Activated CD8-positive, alpha-beta memory T cell treated with anti-CD3 and anti-CD28 coated beads, Interleukin-2, amount 50 U/mL, for 4 hours (primary cell): ENCODE measurements around the gene EME2.

ENCODE experiments used
- DNase-seq: peaks from one replicate; pipeline ENCODE4 v3.0.0-alpha.2; 2020

Gene EME2

DNA sequence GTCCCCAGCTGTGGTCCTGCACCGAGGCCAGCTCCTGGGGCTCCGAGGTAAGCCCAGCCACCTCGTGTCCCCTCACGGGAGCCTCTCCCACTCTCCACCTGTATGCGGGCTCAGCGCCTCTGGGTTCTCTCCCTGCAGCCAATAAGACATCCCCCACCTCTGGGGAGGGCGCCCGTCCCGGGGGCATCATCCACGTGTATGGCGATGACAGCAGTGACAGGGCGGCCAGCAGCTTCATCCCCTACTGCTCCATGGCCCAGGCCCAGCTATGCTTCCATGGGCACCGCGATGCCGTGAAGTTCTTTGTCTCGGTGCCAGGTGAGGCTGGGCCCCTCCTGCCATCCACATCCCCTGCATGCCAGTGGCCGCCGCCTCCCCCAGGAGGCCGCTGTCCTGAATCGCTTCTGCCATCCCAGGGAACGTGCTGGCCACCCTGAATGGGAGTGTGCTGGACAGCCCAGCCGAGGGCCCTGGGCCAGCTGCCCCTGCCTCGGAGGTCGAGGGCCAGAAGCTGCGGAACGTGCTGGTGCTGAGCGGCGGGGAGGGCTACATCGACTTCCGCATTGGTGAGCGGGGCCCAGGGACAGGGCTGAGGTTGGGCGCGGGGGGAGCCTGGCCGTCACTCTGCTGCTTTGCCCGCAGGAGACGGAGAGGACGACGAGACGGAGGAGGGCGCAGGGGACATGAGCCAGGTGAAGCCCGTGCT, 4.4 kb upstream of the EME2 start:
- DNase-seq = no peak

DNA sequence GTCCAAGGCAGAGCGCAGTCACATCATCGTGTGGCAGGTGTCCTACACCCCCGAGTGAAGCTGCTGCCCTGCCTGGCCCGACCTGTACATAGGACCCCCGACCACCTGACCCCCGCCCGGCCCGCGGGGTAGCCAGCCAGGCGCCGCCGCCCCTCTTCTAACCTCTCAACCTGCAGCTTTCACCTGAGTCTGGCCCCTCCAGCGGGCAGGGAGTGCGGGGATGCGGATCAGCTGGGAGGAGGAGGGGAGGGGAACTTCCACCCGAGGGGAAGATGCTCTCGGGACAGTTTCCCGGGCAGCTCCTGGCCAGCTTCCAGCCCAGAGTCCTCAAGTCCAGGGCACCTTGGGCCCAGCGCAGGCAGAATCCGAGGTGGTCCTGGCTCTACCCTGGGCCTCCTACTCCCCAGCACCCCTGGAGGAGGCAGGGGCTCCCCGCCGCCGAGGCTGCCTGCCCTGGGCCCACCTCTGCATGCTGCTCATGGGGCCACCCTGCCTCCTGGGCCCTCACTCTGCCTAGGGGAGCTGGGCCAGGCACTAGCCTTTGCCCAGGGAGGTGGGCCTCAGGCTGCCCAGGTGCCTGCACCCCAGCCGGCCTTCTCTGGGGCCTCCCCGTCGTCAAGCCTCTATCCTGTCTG, 3.7 kb upstream of the EME2 start:
- DNase-seq = no peak

DNA sequence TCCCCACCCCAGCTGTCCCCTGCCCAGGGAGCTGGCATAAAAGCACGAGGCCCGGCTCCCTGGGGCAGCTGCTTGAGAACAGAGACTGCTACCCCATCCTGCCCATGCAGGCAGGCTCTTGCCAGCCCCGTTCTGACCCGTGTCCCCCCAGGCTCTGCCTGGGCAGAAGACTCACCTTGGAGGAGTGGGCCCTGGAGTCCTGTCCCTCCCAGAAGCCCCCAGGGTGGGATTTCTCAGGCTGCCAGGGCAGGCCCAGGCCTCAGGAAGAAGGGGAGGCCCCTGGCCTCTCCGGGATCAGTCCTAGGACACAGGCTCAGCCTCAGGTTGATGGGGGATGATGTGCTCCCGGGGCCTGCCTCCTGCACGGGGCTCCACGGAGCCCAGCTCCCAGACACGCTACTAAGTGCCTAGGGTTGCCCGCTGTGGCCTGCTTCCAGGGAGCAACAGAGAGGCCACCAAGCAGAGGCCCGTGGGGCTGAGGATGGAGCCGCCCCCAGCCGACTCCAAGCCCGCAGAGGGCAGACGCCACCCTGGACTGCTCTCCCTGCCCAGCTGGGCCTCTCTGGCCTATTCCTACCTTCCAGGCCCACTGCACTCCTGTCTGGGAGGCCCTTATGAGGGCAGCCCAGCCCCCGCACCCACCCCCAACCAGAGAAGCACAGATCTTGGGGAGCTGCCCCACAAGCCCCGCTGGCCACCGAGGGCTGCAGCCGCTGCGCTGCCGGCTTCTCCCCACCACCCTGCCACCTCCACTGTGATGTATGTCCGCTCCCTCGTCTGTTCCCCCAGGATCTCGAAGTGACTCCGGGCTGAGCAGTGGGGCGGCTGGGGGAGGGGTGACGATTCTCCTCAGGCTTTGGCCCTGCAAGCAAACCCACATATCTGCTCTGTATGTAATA, 3.0 kb upstream of the EME2 start:
- DNase-seq = no peak

DNA sequence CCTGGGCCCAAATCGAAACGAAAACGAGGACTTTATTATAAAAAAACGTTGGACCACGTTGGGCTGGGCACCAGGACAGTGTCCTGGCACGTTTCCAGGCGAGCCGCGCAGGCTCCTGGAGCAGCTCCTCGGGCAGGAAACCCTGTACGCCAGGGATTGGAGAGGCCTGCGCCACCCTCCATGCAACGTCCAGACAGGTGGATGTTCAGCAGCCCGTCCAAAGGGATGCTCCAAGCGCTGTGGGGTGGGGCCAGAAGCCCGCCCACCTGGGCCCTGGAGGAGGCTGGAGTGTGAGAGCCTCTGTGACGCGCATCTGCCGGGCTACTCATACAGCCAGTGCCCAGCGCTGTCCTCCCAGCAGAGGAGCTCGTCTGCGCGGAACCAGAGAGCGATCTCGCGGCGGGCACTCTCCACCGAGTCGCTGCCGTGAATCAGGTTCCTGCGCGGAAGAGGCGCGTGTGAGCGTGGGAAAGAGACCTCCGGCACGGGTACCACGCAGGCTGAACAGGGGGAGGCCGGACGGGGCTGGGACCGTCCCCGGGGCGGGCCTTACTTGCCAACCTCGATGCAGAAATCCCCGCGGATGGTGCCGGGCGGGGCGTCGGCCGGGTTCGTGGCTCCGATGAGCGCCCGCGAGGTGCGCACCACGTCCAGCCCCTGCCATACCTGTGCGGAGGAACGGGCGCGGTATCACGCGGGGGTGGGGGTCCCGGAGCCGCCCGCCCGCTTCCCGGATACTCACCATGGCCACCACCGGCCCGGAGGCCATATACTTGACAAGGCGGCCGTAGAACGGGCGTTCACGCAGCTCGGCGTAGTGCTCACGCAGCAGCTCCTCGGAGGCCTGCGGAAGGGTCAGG, 2.1 kb upstream of the EME2 start:
- peak; percentile 64 for DNase-seq

DNA sequence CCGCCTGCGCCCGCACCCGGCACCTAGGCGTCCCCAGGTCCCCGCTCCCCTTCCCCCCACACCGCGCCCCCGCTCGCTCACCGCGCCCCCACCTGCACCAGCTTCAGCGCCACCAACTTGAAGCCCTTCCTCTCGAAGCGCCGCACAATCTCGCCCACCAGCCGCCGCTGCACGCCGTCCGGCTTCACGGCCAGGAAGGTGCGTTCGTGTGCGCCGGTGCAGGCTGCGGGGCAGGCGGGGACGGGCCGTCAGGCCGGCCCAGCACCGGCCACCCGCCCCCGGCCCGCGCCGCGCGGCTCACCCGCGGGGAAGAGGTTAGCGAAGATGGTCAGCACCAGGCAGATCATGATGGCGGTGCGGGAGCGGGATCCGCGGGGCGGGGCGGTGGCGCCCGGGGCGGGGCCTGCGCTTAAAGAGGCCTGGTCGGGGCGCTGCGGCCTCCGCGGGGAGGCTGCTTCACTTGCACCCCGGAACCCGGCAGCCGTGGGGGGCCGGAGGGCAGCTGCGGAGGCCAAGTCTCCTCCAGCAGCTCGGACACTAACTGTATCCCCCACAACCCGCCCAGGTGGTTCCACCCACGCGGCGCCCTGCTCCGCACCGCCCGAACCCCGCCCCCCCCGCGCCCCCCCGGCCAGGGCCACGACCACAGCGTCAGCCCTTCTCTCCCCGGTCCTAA, 1.3 kb upstream of the EME2 start, which contains the start of gene NME3:
Gene NME3 (minus strand): TSS at position 356 of the 676 bp plus-strand sequence. CDS start 9 bp downstream, at position 347.
- peak; percentile 75 for DNase-seq

GRCh38 chr16:1771864-1772361, 697 bp upstream of the EME2 start:
- no peak for DNase-seq

- DNase-seq = peak; percentile 77
Observed at GRCh38 chr16:1772908-1773702, 495 bp downstream of the EME2 start, which contains the start of gene MRPS34. MRPS34 (minus strand) TSS chr16:1773134; CDS start chr16:1773119, 15 bp downstream.

DNA sequence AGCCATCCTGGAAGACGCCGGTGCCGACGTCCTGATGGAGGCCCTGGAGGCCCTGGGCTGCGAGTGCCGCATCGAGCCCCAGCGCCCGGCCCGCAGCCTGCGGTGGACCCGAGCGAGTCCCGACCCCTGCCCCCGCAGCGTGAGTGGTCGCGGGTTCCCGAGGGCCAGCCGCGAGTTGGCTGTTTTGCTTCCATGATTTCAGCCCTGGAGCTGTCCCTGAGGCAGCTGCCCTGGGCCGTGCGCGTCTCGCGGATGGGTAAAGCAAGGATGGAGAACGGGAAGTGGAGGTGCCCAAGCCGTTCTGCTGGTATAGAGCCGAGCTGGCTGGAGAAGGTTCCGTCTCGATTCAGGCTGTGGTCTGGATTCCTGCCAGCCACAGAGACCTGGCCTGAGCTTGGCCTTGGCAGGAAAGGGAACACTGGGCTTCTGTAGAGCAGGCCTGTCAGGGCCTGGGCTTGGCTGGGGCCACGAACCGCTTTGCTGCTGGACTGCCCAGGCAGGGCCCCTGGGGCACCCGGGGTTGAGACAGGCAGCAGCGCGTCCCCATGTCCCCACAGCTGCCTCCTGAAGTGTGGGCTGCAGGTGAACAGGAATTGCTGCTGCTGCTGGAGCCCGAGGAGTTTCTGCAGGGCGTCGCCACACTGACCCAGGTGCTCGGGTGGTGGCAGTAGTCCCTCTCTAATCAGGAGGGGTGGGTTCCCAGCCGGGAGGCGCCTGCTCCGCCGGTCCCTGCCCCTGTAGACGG, 1.3 kb downstream of the EME2 start:
- no peak for DNase-seq

- no peak for DNase-seq
Observed at GRCh38 chr16:1774448-1774780, 1.8 kb downstream of the EME2 start.

GRCh38 chr16:1775006-1775845, 2.6 kb downstream of the EME2 start:
- no peak for DNase-seq

DNA sequence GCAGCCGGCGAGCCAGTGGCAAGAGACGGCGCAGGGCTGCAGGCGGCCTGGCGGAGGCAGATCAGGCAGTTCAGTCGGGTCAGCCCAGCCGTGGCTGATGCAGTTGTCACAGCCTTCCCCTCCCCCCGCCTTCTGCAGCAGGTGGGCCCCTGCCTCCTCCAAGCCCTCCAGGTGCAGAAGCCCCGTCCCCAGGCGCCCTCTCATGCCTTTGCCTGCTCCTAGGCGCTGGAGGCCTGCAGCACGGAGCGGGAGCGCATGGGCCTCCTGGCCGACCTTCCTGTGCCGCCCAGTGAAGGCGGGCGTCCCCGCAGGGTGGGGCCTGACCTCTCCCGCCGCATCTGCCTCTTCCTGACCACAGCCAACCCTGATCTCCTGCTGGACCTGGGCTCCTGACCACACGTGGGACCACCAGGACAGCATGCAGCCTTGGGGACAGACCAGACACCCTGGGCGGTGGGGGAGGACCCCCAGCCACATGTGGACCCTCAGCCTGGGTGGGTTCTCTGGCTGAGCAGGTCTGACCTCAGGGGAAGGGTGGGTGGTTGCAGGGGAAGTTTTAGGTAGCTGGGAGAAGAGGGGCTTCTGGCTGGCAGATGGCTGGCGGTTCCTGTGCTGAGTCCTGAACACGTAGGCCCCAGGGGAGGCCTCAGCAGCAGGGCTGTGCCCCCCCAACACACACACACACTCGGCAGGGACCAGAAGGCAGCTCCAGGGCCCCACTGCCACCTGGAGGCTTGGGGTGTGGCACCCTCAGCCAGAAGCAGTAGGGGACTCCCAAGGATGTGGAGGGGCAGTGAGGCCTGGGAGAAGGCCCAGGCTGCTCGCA, 3.4 kb downstream of the EME2 start:
- DNase-seq = no peak

GRCh38 chr16:1776672-1776955, 4.0 kb downstream of the EME2 start:
- DNase-seq = no peak

- DNase-seq = no peak
Observed at GRCh38 chr16:1776991-1777374, 4.4 kb downstream of the EME2 start.

- no peak for DNase-seq
Observed at GRCh38 chr16:1777375-1778199, 5.0 kb downstream of the EME2 start.

- no peak for DNase-seq
Observed at GRCh38 chr16:1778200-1779179, 5.9 kb downstream of the EME2 start.

DNA sequence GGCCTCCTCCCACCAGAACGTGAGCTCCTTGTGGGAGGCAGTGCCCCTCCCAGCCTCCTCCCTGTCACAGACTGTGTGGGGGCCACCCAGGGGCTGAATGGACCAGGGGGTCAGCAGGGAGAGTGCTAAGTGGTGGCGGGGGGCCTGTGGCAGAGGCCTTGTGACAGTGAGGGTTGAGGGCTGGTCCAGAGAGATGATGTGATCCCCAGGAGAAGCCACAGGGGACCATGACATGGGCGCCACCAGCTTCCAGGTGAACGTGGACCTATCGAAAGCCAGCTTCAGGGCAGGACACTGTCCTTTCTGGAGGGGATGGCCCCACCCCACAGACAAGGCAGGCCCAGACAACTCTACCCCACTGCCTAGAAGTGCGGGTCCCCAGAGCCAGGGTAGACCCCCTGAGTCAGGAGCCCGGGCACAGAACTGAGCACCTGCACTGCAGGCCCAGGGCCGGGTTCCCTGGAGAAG, 6.7 kb downstream of the EME2 start:
- no peak for DNase-seq
